Measurements from ENCODE around the gene PPP1R12B.
"Not testable (repeated sequence)": the region's sequence is repeated elsewhere in the genome, so short reads cannot be mapped to it uniquely, and the experiment has no call there.

GRCh38 chr1:202420422-202421094 lies 72.1 kb downstream of the PPP1R12B start:
- TF ChIP-seq, protein P1, sequence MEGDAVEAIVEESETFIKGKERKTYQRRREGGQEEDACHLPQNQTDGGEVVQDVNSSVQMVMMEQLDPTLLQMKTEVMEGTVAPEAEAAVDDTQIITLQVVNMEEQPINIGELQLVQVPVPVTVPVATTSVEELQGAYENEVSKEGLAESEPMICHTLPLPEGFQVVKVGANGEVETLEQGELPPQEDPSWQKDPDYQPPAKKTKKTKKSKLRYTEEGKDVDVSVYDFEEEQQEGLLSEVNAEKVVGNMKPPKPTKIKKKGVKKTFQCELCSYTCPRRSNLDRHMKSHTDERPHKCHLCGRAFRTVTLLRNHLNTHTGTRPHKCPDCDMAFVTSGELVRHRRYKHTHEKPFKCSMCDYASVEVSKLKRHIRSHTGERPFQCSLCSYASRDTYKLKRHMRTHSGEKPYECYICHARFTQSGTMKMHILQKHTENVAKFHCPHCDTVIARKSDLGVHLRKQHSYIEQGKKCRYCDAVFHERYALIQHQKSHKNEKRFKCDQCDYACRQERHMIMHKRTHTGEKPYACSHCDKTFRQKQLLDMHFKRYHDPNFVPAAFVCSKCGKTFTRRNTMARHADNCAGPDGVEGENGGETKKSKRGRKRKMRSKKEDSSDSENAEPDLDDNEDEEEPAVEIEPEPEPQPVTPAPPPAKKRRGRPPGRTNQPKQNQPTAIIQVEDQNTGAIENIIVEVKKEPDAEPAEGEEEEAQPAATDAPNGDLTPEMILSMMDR (IDR thresholded peaks at IDR 0.05): not testable (repeated sequence)
- not testable (repeated sequence) for TF ChIP-seq POLR2A, EP300 (IDR thresholded peaks at IDR 0.05)
